DOHH2 (cell line): ENCODE measurements around the gene CLIP3.

Experiments
- H3F3A ChIP-seq: fragments of 200-600 bp; sonication (generic), shearing (Covaris generic); 2 replicates; pipeline ENCODE4 v1.6.0; 2016; ENCODE audit warnings: antibody characterized with exemption, mild to moderate bottlenecking; ENCODE audit not compliant: control insufficient read depth, insufficient read depth
- H3K27ac ChIP-seq: fragments of 200-600 bp; sonication (generic); 2 replicates; pipeline ENCODE4 v1.5.1; 2014; ENCODE audit warnings: low read depth, mild to moderate bottlenecking, low read length, moderate library complexity
- H3K27me3 ChIP-seq: fragments of 200-600 bp; sonication (generic); 2 replicates; pipeline ENCODE4 v1.6.1; 2014; ENCODE audit warnings: mild to moderate bottlenecking, low read length, mixed read lengths; ENCODE audit not compliant: control insufficient read depth
- H3K36me3 ChIP-seq: fragments of 200-600 bp; sonication (generic); 2 replicates; pipeline ENCODE4 v1.6.1; 2014; ENCODE audit warnings: mild to moderate bottlenecking, low read length, moderate library complexity, mixed read lengths; ENCODE audit not compliant: control insufficient read depth
- H3K4me1 ChIP-seq: fragments of 200-600 bp; sonication (generic); 2 replicates; pipeline ENCODE4 v1.6.1; 2014; ENCODE audit warnings: mild to moderate bottlenecking, low read length, mixed read lengths; ENCODE audit not compliant: control insufficient read depth
- H3K4me2 ChIP-seq: fragments of 200-600 bp; sonication (generic); 2 replicates; pipeline ENCODE4 v1.6.0; 2014; ENCODE audit warnings: mild to moderate bottlenecking, low read length, moderate library complexity
- H3K4me3 ChIP-seq: fragments of 200-600 bp; sonication (generic); 2 replicates; pipeline ENCODE4 v1.5.1; 2014; ENCODE audit warnings: mild to moderate bottlenecking, low read length, mixed read lengths
- H3K79me2 ChIP-seq: fragments of 200-600 bp; sonication (generic); 2 replicates; pipeline ENCODE4 v1.6.1; 2014; ENCODE audit warnings: mild to moderate bottlenecking, low read length, mixed read lengths; ENCODE audit not compliant: control insufficient read depth
- H3K9me2 ChIP-seq: fragments of 200-600 bp; sonication (generic); replicated peaks from 2 replicates; pipeline ENCODE4 v1.6.1; 2014; ENCODE audit warnings: mild to moderate bottlenecking, low read length, mixed read lengths; ENCODE audit not compliant: control insufficient read depth
- H3K9me3 ChIP-seq: fragments of 200-600 bp; sonication (generic); 2 replicates; pipeline ENCODE4 v1.6.1; 2014; ENCODE audit warnings: antibody characterized with exemption, low read length, mixed read lengths; ENCODE audit not compliant: control insufficient read depth, insufficient read depth
- H4K20me1 ChIP-seq: fragments of 200-600 bp; sonication (generic); 2 replicates; pipeline ENCODE4 v1.6.0; 2014; ENCODE audit warnings: low read depth, mild to moderate bottlenecking, antibody characterized with exemption, low read length, moderate library complexity; ENCODE audit not compliant: control insufficient read depth, insufficient read depth
- CTCF ChIP-seq: fragments of 200-600 bp; sonication (generic); IDR thresholded peaks from one replicate; pipeline ENCODE4 v1.5.1; 2014; ENCODE audit warnings: antibody characterized with exemption, mild to moderate bottlenecking, low read depth, low read length; ENCODE audit not compliant: poor library complexity, severe bottlenecking
- EZH2phosphoT487 ChIP-seq: fragments of 200-600 bp; sonication (generic); IDR thresholded peaks from 2 replicates; pipeline ENCODE4 v1.6.1; 2017; ENCODE audit warnings: borderline replicate concordance, mild to moderate bottlenecking, antibody characterized with exemption, low read length, moderate library complexity, mixed read lengths

The CLIP3 gene

GRCh38 chr19:36014012-36014924, 18.4 kb downstream of the CLIP3 start, which contains the start of gene ALKBH6:
Gene ALKBH6, minus strand, starts transcription at chr19:36014213. Its CDS starts 816 bp downstream, at chr19:36013397.
- peaks cover 28% of the 10 kb centered on the region for H3K79me2 ChIP-seq
- peak within 1 kb of the TSS; percentile 84 for H3K4me2 ChIP-seq
- no peaks in the 10 kb centered on the region for H3K27me3 ChIP-seq
- no peaks in the 10 kb centered on the region for H4K20me1 ChIP-seq
- peak within 1 kb of the TSS; percentile 33 for H3K27ac ChIP-seq
- H3K4me1 ChIP-seq: peaks cover 21% of the 10 kb centered on the region
- peaks cover 11% of the 10 kb centered on the region for H3K36me3 ChIP-seq
- H3F3A ChIP-seq: 0 out of 2 replicates have a peak, but pooled peaks cover 5% of the 10 kb centered on the region
- no peak for TF ChIP-seq EZH2phosphoT487
- no peaks in the 10 kb centered on the region for H3K9me2 ChIP-seq
- H3K4me3 ChIP-seq: peak within 1 kb of the TSS; percentile 90
- H3K9me3 ChIP-seq: no peaks in the 10 kb centered on the region

GRCh38 chr19:36013280-36014011, 19.2 kb downstream of the CLIP3 start:
- Histone ChIP-seq H3F3A (0 out of 2 replicates have a peak, but pooled peaks cover 5% of the 10 kb centered on the region), H3K79me2 (peaks cover 28% of the 10 kb centered on the region), H3K9me2 (no peaks in the 10 kb centered on the region), H3K4me3 (peak overlapping the region; percentile 90), H3K4me1 (peaks cover 21% of the 10 kb centered on the region), H3K4me2 (peak overlapping the region; percentile 84), H3K9me3 (no peaks in the 10 kb centered on the region), H3K36me3 (peaks cover 9% of the 10 kb centered on the region), H3K27me3 (no peaks in the 10 kb centered on the region), H4K20me1 (no peaks in the 10 kb centered on the region), H3K27ac (no peak overlapping the region)
- TF ChIP-seq CTCF: no peak
- TF ChIP-seq EZH2phosphoT487: no peak

- Histone ChIP-seq H3K4me1 (peaks cover 16% of the 10 kb centered on the region), H3K79me2 (peaks cover 20% of the 10 kb centered on the region), H3F3A (0 out of 2 replicates have a peak, but pooled peaks cover 5% of the 10 kb centered on the region), H3K9me3 (no peaks in the 10 kb centered on the region), H3K27ac (no peak overlapping the region), H3K9me2 (no peaks in the 10 kb centered on the region), H3K36me3 (no peaks in the 10 kb centered on the region), H3K27me3 (no peaks in the 10 kb centered on the region), H3K4me2 (no peak overlapping the region), H3K4me3 (no peak overlapping the region), H4K20me1 (no peaks in the 10 kb centered on the region)
- TF ChIP-seq CTCF: no peak
- TF ChIP-seq EZH2phosphoT487: no peak
Measured at GRCh38 chr19:36010402-36010801, 22.3 kb downstream of the CLIP3 start.
